Left renal pelvis (tissue), 4 donors: ENCODE measurements around the gene PCNT. TPM values are rescaled to one million over a fixed set of nuclear protein-coding genes. Genes with fewer than 3 reads are reported as not detected.
"Not testable (repeated sequence)": the region's sequence is repeated elsewhere in the genome, so short reads cannot be mapped to it uniquely, and the experiment has no call there.

Experiments used
- DNase-seq, 4 donors: peaks; one replicate each; pipeline ENCODE4 v3.0.0-alpha.2; 2013; ENCODE audit warnings: low read depth in 4 of 4, low spot score in 3 of 4
- polyA plus RNA-seq, 4 donors: library from polyadenylated mRNA; unstranded; fragments of 120-200 nt; gene quantifications; one replicate each; pipeline ENCODE4 v1.2.1, GENCODE V29; 2013; ENCODE audit not compliant: insufficient read length in 4 of 4

The PCNT gene
- polyA plus RNA-seq, 4 donors, result 25.5 to 43.2 (median 33.0) TPM

GRCh38 chr21:46401186-46401910, 77.4 kb downstream of the PCNT start:
- DNase-seq, result no peak

GRCh38 chr21:46402421-46402820, 78.5 kb downstream of the PCNT start:
- no peak for DNase-seq

GRCh38 chr21:46403234-46403811, 79.4 kb downstream of the PCNT start:
- DNase-seq, result not testable (repeated sequence)

- no peak for DNase-seq
These were observed 80.3 kb downstream of the PCNT start for GRCh38 chr21:46404306-46404705.

- no peak for DNase-seq
These were observed 82.0 kb downstream of the PCNT start for GRCh38 chr21:46406001-46406400.

- DNase-seq, result no peak
These were observed 85.9 kb downstream of the PCNT start for GRCh38 chr21:46409641-46410406.

GRCh38 chr21:46410516-46410915, 86.6 kb downstream of the PCNT start:
- no peak for DNase-seq

- no peak for DNase-seq
These were observed 87.3 kb downstream of the PCNT start for GRCh38 chr21:46411236-46411635.

- DNase-seq, result no peak
These were observed 87.7 kb downstream of the PCNT start for GRCh38 chr21:46411691-46412090.

GRCh38 chr21:46412521-46413364, 88.8 kb downstream of the PCNT start:
- DNase-seq, result no peak

GRCh38 chr21:46413365-46413696, 89.4 kb downstream of the PCNT start:
- DNase-seq, result no peak

GRCh38 chr21:46414965-46415275, 91.0 kb downstream of the PCNT start:
- no peak for DNase-seq

GRCh38 chr21:46416551-46416950, 92.6 kb downstream of the PCNT start:
- DNase-seq, result no peak

GRCh38 chr21:46418265-46418946, 94.5 kb downstream of the PCNT start:
- DNase-seq, result no peak

GRCh38 chr21:46420241-46421190, 96.6 kb downstream of the PCNT start:
- DNase-seq, result no peak

GRCh38 chr21:46421191-46421750, 97.3 kb downstream of the PCNT start:
- DNase-seq, result no peak

- DNase-seq, result no peak
These were observed 98.0 kb downstream of the PCNT start for GRCh38 chr21:46421756-46422555.

- DNase-seq, result no peak
These were observed 98.8 kb downstream of the PCNT start for GRCh38 chr21:46422636-46423241.
